ENCODE measurements around the gene CSAG2.
"Not testable (repeated sequence)": the region's sequence is repeated elsewhere in the genome, so short reads cannot be mapped to it uniquely, and the experiment has no call there.

The CSAG2 gene

DNA sequence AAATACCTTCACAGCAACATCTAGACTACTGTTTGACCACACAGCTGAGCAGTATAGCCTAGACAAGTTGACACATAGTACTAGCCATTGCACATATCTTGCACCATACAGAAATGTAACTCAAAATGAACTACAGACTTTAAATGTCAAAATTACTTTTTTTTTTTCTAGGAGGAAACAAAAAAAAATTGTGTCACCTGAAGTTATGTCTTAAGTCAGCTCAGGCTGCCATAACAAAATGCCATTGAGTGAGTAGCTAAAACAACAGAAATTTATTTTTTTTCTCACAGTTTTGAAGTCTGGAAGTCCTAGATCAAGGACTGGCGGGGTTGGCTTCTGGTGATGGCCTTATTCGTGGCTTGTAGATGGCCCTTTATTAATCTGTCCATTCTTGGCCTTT is at the start of gene CSAG2:
Gene CSAG2 (minus strand): TSS at position 101 of the 400 bp plus-strand sequence. CDS start 161 bp downstream, outside the sequence.
- not testable (repeated sequence) for DNase-seq

DNA sequence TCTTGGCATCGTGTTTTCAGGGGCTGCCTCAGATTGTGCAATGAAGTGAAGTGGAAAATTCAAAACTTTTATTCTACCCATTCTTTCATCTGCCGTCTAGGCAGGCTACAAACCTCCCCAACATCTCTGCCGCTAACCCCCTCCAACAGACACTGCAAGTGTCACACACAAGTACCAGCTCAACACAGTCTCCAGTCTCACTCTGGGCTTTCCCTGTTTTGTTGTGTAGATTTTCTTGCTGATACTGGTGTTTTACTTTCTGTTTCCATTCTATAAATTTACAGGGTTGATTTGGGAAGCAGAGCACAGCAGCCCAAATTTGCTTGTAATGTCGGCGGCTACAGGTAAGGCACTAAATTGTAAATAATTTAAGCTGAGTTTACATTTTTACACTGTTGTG is 45.8 kb upstream of the CSAG2 start:
- DNase-seq, result not testable (repeated sequence)

DNA sequence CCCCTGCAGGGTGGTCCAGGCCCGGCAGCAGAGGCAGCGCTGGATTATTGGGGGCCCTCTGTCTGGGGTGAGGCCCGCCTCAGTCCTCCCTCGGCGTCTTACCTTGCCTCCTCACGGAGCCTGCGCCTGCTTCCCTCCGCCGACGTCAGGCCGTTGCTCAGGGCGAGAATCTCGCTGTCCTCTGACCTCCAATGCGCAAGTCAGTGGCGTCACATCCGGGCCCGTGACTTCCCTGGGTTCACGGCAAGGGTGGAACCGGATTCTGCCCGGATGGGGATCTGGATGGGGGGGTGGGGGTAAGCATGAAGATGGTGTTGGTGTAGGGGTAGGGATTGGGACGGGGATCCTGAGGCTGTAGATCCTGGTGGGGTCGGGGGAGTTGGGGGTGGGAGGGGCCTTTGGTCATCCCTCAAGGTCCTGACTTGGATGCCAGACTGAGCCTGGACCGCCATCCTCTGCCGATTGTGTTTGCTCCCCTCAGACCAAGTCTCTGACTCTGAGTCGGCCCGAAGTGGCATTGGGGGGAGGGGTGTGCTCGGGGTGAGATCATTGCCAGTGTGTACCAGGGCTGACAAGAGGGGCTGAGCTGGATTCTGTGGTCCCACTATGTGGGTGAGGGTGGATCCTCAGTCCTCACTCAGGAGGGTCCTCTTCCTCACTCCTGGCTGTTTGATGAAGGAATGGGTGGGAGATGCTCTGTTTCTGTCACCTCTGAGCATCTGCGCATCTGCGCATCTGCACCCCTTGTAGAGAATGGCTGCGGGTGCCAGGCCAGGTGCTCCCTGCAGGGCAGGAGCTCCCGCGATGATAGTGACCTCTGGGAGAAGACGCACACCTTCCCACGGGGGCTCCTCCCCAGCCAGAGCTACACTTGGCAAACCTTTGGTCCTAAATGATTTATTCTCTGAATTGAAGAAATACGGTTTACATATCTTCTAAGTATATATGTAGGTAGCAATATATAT is 44.9 kb upstream of the CSAG2 start, which contains the start of gene MAGEA2:
Gene MAGEA2 (minus strand): TSS at position 157 of the 965 bp plus-strand sequence. CDS start 2,479 bp downstream, outside the sequence.
- not testable (repeated sequence) for DNase-seq

- no peak for DNase-seq
Observed at GRCh38 chrX:152738560-152738959, 29.5 kb upstream of the CSAG2 start.

- DNase-seq, result not testable (repeated sequence)
Observed at GRCh38 chrX:152736528-152736927, 27.5 kb upstream of the CSAG2 start.

DNA sequence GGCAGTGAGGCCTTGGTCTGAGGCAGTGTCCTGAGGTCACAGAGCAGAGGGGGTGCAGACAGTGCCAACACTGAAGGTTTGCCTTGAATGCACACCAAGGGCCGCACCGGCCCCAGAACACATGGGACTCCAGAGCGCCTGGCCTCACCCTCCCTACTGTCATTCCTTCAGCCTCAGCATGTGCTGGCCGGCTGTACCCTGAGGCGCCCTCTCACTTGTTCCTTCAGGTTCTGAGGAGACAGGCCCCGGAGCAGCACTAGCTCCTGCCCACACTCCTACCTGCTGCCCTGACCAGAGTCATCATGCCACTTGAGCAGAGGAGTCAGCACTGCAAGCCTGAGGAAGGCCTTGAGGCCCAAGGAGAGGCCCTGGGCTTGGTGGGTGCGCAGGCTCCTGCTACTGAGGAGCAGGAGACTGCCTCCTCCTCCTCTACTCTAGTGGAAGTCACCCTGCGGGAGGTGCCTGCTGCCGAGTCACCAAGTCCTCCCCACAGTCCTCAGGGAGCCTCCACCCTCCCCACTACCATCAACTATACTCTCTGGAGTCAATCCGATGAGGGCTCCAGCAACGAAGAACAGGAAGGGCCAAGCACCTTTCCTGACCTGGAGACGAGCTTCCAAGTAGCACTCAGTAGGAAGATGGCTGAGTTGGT is 26.9 kb upstream of the CSAG2 start:
- DNase-seq, result no peak

- DNase-seq, result no peak
Observed at GRCh38 chrX:152735101-152735500, 26.0 kb upstream of the CSAG2 start.

DNA sequence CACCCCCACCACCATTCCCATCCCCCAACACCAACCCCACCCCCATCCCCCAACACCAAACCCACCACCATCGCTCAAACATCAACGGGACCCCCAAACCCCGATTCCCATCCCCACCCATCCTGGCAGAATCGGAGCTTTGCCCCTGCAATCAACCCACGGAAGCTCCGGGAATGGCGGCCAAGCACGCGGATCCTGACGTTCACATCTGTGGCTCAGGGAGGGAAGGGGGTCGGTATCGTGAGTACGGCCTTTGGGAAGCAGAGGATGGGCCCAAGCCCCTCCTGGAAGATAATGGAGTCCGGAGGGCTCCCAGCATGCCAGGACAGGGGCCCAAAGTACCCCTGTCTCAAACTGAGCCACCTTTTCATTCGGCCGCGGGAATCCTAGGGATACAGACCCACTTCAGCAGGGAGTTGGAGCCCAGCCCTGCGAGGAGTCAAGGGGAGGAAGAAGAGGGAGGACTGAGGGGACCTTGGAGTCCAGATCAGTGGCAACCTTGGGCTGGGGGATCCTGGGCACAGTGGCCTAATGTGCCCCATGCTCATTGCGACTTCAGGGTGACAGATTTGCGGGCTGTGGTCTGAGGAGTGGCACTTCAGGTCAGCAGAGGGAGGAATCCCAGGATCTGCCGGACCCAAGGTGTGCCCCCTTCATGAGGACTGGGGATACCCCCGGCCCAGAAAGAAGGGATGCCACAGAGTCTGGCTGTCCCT is 25.2 kb upstream of the CSAG2 start:
- DNase-seq, result not testable (repeated sequence)

- DNase-seq, result no peak
Observed at GRCh38 chrX:152733261-152733975, 24.3 kb upstream of the CSAG2 start, which contains the start of the genes CSAG1 and MAGEA12. TSS of gene CSAG1 (minus strand) at chrX:152733721. CDS start at chrX:152732460, 1,261 bp downstream. TSS of gene MAGEA12 (plus strand) at chrX:152733757. CDS start at chrX:152736162, 2,405 bp downstream.

DNA sequence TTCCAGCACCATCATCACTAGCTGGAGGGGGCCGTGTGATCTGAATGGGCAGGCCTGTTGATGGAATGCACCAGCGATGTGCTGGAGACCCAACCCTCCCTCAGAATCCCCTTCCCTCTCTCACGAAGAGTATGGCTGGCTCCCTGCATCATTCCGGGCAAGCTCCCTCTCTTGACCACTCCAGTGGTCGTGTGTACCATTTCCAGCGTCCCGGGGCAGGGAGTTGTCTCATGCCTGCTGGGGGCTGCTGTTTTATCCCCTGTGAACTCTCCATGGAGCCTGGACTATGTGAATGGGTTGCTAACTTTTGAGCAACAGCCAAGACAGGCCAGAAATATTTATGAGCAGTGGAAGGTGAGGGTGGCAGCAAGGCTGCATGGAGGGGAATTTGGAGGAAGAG is 16.3 kb upstream of the CSAG2 start:
- DNase-seq, result no peak

GRCh38 chrX:152713815-152714787 is 5.0 kb upstream of the CSAG2 start, which contains the start of gene MAGEA2B:
TSS of gene MAGEA2B (plus strand) at chrX:152714628. CDS start at chrX:152717107, 2,479 bp downstream.
- not testable (repeated sequence) for DNase-seq

DNA sequence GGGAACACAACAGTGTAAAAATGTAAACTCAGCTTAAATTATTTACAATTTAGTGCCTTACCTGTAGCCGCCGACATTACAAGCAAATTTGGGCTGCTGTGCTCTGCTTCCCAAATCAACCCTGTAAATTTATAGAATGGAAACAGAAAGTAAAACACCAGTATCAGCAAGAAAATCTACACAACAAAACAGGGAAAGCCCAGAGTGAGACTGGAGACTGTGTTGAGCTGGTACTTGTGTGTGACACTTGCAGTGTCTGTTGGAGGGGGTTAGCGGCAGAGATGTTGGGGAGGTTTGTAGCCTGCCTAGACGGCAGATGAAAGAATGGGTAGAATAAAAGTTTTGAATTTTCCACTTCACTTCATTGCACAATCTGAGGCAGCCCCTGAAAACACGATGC is 4.1 kb upstream of the CSAG2 start:
- DNase-seq, result not testable (repeated sequence)

DNA sequence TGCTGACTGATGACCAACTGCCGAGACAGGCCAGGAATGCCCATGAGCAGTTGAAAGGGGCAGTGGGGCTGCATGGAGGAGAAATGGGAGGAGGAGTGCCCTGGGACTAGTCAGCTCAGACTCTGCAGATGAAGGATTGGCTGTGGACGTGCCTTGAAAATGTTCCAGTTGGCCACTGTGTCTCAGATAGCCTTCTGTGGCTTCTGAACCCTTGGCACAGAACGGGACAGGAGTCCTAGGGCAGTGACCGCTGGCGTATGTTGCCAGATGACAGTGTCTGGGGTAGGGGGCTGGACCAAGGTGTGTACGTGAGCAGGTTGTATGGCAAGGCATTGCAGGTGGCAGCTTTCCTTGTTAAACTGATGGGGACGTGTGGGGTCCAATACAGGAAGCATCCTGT is 2.6 kb downstream of the CSAG2 start:
- DNase-seq, result not testable (repeated sequence)

- DNase-seq, result not testable (repeated sequence)
Observed at GRCh38 chrX:152700390-152700789, 8.7 kb downstream of the CSAG2 start.

- DNase-seq, result not testable (repeated sequence)
Observed at GRCh38 chrX:152697952-152698931, 10.8 kb downstream of the CSAG2 start, which contains the start of gene MAGEA3. TSS of gene MAGEA3 (plus strand) at chrX:152698794. CDS start at chrX:152700833, 2,039 bp downstream.

- DNase-seq, result not testable (repeated sequence)
Observed at GRCh38 chrX:152681012-152681411, 28.1 kb downstream of the CSAG2 start.

- not testable (repeated sequence) for DNase-seq
Observed at GRCh38 chrX:152674652-152675051, 34.4 kb downstream of the CSAG2 start.

DNA sequence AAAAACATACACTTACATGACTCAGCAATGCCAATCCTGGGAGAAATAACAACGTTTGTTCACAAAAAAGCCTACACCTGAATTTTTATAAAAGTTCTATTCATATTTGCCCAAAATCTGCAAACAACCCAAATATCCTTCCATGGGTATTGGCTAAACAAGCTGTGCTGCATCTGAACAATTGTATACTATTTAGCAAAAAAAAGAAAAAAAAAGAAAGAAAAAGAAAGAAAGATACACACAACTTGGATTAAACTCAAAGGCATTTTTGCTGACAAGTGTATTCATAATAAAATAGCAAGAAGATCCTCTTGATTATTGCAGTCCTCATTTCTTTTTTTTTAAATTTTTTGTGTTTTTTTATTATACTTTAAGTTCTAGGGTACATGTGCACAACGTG is 34.9 kb downstream of the CSAG2 start:
- DNase-seq, result no peak

- DNase-seq, result no peak
Observed at GRCh38 chrX:152663086-152663485, 46.0 kb downstream of the CSAG2 start.

All from CD4-positive, alpha-beta T cell treated with Interleukin-21 for 1 hour (primary cell).